ENCODE measurements around the gene KCNAB1.

GRCh38 chr3:156532730-156533129 lies 412.4 kb downstream of the KCNAB1 start:
- TF ChIP-seq CTCF (IDR thresholded peaks at IDR 0.05; ENCODE audit: low read length) (no peak), EZH2 (optimal IDR thresholded peaks at IDR 0.05; ENCODE audit: low read depth, low read length) (no peak)
